Fibroblast of skin of abdomen (primary cell): ENCODE measurements around the gene PELI2. TPM values are rescaled to one million over a fixed set of nuclear protein-coding genes. Genes with fewer than 3 reads are reported as not detected.

Source experiments
- DNase-seq: peaks from one replicate; pipeline ENCODE4 v3.0.0-alpha.2; 2013
- polyA plus RNA-seq, 2 experiments: library from polyadenylated mRNA; unstranded; fragments of 120-200 nt; gene quantifications; one replicate each; pipeline ENCODE4 v1.2.1, GENCODE V29; 2013; ENCODE audit not compliant: insufficient read length in 2 of 2

The PELI2 gene, protein sequence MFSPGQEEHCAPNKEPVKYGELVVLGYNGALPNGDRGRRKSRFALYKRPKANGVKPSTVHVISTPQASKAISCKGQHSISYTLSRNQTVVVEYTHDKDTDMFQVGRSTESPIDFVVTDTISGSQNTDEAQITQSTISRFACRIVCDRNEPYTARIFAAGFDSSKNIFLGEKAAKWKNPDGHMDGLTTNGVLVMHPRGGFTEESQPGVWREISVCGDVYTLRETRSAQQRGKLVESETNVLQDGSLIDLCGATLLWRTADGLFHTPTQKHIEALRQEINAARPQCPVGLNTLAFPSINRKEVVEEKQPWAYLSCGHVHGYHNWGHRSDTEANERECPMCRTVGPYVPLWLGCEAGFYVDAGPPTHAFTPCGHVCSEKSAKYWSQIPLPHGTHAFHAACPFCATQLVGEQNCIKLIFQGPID
- polyA plus RNA-seq (2013, experiment 1 of 2; ENCODE audit: insufficient read length), result 8.0 TPM
- polyA plus RNA-seq (2013, experiment 2 of 2; ENCODE audit: insufficient read length), result 8.2 TPM

DNA sequence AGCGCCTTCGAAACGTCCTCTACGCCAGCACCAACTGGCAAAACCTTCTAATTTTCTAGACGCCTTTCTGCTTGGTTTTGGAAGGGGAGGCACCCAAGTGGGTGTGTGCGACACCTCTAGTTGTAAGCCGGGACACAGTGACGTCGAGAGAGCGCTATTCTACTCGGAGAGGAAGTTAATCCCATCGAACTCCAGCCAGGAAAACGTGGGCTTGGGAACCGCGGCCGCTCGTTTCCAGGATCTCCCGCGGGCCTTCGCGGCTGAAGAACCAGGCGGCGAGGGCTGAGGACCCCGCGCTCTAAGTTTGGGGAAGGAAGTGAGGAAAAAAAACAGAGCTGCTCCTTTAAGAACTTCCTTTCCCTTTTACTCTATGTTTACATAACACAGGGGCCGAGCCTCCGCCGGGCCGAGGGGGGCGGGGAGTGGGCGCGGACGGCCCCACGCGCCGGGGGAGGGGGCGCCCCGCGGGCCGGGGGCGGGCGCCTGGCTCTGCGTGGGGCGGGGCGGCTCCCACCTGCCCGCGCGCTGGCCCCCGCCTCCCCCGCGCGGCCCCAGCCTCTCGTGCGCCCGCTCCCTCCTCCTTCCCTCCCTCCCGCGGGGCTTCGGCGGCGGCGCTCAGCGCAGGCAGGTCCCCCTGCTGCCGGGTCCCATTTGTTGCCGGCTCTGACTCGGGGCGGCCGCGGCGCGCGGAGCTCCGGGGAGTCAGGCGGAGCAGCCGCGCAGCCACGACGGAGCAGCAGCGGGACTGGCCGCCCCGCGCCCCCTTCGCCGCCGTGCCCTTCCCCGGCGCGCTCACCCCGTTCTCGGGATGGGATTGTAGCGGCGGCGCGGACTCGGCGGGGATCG is at the start of gene PELI2:
Gene PELI2, plus strand, starts transcription at position 647 of the 846 bp plus-strand sequence. CDS start 250 bp downstream, outside the sequence.
- peak; percentile 79 for DNase-seq

DNA sequence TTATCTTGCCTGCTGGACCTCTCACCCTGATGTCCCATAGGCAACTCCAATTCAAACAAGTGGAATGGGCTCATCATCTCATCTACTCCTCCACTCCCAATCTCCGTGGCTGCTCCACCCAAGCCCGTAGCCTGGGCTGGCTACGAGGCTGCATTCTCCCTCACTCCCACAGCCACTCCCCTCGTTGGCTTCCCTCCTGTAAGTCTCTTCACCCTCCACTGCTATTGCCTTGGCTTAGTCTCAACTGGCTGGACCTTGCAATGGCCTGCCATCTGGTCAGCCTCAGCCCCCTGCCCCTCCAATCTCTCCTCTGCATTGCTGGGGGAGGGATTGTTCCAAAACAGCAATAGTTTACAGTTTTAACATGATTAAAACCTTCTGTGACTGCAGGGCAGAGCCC is 44.4 kb upstream of the PELI2 start:
- DNase-seq, result no peak

DNA sequence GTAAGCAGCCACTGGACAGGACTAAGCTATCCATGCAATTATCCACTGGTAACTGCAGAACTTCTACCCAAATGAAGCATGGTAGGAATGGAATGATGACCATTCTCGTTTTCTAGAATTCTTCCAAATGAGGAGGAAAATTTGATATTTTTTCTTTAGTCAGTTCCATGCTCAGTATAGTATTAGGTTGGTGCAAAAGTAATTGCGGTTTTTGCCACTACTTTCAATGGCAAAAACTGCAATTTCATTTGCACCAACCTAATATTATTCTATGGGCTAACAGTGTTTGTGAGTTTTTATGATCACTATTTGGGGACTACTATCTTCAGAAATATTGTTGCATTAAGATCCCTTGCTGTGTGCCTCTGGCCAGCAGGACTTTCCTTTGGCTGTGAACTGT is 42.9 kb upstream of the PELI2 start:
- DNase-seq, result no peak

DNA sequence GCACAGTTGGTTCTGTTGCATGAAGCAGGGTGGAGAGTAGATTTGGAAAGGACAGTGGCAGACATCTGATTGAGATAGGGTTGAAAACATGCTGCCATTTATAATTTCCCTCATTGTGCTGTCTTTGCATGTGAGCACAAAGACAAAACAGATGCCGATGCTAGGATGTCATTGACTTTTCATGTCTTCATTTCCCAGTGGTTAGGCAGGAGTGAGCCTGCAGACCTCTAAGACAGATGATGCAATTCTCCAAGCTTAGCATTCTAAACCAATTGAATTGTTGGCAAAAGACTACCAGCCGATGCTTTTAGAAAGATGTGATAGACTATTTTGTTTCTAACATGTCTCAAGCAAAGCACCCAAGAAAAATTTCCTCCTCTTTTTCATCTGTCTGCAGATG is 37.1 kb upstream of the PELI2 start:
- peak; percentile 81 for DNase-seq

DNA sequence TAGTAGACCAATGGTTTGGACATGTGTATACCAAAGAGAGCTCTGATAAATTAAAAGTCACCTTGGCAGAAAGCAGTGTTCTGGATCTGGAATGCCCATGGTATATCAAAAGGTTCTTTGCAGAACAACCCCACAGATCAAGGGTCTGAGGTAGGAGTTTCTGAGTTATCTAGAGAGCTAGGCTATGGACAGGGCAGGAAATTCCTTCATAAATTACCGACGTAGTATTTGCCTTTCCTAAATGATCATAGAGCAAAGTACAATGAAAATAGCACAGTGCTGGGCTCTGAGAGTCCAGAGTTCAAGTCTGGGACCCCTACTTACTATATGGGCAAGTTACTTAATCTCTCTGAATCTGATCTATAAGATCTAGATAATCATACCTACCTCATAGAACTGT is 35.3 kb upstream of the PELI2 start:
- no peak for DNase-seq

DNA sequence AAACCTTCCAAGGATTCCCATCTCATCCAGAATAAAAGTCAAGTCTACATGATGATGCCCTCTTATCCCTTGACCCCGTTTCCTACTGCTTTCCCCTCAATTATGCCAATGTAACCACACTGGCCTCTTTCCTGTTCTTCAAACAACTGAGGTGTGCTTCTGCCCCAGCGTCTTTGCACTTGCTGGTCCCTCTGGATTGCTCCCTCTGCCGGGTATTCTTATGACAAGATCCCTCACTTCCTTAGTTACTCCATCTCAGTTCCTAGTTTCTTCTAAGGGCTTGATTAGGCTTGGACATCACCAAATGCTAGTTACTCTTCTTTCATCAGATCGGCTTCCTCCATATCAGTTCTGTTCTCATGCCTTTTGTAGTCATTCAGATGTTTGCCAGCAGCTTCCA is 32.7 kb upstream of the PELI2 start:
- DNase-seq, result no peak

DNA sequence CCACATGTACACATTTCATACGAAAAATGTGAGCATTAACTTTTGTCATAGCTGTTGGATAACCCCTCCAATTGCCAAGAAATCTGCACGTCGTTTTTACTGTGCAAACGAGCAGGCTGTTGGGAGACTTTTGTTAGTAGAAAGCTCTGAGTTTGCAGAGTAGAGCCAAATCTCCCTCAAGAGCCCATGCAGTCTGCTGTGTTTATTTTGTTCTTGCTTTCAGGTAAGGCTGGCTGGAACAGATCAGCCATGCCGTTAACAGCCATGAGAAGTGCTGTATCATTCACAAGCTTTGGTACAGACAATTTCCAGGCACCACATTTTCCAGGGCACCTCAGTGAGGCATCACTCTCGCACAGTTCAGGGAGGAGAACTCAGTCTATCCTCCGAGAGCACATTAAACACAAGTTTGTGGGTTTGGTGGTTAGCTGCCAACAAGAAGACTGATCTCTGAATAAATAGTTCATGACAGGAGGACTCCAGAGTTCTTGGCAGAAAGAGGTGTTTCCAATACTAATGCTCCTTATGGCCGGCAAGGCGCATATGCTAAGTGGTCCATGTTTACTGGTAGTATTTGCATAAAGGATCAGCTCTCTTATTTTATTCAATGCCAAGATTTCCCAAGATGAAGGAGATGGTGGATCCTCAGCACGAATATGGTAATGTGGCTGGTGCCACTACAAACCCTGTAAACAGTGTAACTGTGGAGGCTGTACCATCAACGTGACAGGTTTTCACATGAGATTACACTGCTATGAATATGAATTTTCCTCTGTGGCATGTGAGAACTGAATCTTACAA is 30.3 kb upstream of the PELI2 start:
- DNase-seq, result peak; percentile 87

DNA sequence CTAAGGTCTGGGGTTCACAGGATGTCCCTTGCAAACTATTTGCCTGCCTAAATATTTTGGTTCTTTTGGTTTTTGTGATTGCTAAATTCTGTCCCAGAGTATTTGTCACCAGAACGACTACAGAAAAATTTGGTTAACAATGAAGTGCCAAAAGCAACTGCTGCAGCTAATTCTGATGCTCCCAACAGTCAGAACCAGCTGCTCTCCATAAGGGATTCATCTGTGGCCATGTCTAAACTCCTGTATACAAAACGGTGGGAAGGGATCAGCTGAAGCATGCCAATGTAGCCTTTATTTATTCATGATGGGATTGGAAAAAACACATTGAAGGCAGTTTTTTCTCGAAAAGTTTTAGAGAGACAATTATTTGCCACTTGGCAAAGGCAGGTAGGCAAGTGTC is 29.3 kb upstream of the PELI2 start:
- DNase-seq, result no peak

DNA sequence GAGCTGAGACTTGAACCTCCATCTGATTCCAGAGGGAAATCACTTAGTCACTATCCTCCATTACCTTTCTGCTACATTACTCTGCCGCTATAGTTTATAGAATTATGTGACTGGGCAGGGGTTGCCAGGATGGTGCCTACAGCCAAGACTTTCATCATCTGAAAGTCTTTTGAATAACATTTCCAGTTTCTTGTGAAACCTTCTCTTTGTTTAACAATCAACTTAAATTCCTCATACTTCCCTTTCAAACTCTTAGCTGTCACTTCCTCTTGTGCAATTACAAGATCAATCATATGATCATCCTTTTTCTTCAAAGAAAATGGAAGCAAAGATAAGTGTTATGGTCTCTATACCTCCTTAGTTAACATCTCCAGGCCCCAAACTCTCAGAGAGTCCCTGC is 25.4 kb upstream of the PELI2 start:
- DNase-seq, result no peak

DNA sequence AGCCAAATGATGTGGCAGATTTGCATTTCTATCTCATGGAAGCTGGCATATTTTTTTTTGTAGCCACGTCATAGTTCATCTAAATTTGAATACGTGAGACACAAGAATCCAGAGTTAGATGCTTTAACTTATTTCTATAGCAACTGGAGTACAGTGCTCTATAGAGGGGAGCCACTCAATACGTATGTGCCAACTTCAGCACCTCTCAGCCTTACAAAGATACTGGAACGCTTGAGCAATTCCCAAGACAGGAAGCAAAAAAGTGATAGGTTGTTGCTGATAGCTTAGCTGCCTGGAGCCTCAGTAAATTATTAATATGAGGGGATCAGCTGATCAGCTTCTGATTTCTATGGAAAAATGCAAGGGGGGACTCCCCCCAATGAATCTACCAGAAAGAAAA is 24.1 kb upstream of the PELI2 start:
- no peak for DNase-seq

DNA sequence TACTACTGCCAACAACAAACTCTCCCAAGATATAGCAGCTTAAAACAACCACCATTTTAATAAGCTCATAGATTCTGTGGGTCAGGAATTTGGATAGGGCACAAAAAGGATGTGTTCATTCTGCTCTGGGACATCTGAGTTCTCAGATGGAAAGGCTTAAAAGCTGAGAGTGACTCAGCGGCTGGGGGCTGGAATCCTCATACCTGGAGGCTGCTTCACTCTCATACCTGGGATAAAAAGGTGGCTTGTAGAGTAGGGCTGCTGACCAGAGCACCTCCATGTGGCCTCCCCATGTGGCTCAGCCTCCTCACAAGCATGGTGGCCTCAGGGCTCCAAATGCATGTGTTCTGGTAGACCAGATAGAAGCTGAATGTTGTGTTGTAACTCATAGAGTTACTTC is 20.2 kb upstream of the PELI2 start:
- no peak for DNase-seq

DNA sequence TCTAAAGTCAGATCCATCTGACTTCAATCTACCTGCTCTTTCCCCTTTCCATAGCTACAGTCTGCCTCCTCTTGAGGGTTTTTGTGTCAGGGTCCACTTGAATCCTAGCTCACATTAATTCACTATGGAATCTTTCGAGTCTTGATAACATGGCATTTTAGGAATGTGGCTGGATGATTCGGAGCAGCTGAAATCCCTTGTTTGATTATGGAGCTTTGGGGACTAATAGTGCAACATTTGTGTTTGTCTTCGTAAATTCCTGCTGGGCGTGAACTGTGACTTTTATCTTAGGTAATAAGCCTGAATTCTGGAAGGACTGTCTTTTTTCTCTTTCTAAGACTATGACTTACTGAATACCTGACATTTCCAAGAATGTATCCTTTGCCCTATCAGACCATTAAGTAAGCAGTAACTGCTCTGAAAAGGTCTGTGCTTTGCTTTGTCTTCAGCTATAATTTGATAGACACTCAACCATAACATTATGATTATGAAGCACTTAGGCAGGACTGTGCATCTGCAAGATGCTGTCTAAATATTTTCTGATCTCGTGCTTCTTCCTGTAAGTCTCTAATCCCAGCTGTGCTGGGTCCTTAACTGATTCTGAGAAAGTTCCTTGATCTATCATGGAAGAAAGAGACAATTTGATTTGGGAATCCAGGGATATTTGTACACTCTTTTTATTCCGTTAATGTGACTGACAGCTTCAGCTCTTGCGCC is 19.0 kb upstream of the PELI2 start:
- DNase-seq, result no peak

DNA sequence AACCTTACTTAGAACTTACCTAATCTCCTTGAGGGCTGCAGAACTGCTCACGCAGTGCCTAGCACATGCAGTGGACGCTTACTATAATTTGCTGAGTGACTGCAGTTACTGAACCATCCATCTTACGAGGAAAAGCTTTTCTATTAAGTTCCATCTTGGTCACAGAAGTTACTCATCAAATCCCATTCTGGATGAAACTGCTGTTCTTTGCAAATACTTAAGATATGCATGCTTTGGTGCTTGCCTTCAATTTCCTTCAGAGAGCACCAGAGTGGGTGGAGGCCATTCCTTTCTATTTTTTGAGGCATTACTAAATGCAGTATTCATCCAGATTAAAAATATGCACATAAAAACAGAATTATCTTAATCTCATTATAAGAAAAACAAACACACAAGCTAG is 17.7 kb upstream of the PELI2 start:
- peak; percentile 14 for DNase-seq

DNA sequence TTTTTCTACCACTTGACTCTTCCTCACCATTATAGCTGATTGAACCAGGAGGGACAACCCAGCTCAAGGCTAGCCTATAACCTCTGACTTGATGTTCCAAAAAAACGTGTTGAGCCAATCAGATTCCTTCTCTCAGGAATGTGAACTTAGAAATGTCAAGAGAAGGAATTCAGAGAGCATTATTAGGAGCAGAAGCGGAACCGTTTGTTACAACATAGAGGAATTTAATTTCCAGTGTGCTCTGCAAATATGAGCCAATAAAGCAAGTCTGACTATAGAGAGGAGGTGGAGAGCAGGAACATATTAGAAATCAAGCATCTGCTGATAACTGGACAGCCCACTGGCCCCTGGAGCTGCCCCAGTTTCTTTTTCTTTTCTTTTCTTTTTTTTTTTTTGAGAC is 15.3 kb upstream of the PELI2 start:
- peak; percentile 26 for DNase-seq

DNA sequence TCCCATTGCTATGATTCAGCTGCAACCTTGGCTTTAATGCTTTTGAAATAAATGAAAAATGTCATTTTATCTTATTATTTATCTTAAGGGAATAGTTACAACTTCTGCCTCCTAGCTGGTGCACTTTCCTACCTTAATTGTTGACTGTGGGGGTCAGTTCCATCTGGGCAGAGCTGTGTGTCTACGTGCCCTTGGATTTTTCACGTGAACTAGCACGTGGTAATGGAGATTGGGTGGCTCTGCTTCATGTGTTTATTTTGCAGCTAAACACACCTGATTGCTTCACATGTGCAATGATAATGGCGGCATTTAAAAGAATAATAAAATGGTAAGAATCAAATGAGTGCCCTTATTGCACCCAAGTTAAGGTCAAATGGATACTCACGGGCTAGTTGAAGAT is 10.6 kb upstream of the PELI2 start:
- DNase-seq, result no peak

DNA sequence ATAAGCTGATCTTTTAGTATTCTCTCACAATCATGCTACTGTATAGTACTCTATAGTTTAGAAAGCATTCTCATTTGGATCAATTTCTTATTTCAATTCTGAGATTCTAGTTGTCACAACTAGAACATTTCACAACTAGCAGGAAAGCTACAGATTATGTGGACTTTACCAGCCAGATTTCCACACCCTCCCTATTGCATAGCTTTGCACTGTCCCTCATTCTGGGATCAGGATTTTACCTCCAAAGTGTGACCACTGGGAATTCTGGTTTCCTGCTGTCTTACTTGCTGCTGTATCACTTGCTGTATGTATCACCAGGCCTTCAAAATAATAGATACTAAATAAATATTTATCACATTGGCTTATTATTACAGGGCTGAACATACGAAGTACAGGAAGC is 10.2 kb upstream of the PELI2 start:
- no peak for DNase-seq

DNA sequence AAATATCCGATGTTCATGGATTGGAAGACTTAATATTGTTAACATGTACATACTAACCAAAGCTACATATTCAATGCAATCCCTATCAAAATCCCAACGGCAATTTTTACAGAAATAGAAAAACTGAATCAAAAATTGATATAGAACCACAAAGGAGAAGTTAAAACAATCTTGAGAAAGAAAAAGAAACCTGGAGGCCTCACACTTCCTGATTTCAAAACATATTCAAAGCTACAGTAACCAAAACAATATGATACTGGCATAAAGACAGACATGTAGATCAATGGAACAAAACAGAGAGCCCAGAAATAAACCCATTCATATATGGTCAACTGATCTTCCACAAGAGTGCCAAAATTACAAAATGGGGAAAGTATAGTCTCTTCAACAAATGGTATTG is 5.4 kb upstream of the PELI2 start:
- DNase-seq, result no peak

DNA sequence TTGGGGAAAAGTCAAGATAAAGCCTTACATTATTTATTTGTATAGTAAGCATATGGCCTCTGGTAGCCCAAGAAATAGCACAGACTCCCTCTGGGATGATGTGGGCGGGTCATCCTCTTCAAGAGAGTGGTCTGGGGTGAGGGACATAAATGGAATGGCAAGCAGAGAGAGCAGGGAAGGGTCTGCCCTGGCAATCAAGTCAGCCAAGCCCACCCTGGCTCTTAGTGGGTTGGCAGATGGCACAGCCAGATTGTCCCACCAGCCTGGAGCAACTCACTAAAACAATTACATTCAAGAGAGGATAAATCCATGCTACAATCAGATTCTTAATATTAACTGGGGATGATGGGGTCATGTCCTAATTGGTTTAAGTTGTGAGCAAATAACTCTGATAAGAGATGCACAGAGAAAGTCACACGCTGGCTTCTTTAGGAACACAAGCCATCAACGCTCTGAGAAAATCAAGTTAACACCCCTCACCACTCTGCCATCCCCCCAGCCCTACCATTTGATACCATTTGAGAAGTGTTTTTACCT is 2.8 kb upstream of the PELI2 start:
- no peak for DNase-seq

DNA sequence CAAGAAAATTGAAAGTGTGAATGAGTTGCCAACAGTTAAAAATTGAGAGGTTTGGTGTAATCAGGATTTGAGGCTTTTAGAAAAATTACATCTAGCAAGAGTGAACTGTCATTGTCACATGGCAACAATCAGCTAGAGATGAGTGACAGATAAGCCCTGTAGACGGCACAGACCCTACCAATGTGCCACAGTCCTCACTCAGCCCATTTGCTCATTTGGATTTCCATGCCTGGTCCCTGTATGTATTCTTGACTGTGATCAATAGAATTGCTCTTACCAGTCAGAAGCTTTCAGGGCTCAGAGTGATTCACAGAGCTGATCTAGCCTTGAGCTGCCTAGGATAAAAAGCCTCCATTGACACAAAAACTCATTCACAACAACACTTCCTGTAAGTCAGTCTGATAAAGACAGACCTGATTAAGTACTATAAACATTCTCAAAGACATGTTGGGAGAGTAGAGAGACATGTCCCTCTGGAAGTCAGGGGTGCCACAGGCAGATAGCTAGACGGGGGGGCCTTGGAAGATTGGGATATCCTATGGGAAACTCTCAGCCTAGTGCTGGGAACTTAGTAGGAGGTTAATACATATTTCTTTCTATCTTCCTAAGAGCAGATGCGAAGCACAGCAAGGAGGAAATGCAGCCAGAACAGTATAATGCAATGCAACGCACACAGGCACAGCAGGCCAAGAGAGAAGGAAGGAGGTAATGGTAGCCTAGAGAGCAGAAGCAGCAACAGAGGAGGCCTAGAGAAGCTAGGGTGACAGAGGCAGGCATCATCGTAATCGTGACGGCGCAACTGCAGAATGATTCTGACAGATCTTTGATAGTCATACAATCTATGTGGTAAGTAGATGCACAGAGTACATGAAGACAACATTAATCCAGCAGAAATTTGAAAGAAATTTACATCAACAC is 2.0 kb upstream of the PELI2 start:
- DNase-seq, result no peak

DNA sequence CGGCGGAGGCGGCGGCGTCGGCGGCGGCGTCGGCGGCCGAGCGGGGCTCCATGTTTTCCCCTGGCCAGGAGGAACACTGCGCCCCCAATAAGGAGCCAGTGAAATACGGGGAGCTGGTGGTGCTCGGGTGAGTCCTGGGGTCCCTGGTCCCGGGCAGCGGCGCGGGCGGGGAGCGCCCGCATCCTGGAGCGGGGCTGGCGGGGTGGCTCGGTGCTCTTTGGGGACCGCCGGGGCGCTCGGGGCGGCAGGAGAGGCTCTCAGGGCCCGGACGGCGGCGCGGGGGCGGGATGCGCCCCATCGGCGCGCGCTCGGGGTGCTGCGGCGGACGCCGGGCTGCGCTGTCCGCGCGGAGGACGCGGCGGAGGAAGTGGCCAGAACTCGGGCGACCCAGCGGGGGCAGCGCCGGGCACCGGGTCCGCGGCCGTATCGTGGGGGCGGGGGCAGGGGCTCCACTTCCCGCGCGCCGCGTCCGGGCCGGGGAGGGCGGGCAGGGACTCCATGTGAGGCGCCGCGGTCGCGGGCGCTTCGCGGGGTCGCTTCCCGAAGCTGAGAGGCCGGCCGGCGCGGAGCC is 485 bp downstream of the PELI2 start:
- DNase-seq, result no peak
